A673 (cell line): ENCODE results near the gene TCEAL5. TPM values are rescaled to one million over a fixed set of nuclear protein-coding genes. Genes with fewer than 3 reads are reported as not detected.
"Not testable (repeated sequence)": the region's sequence is repeated elsewhere in the genome, so short reads cannot be mapped to it uniquely, and the experiment has no call there.

ENCODE experiments used
- BruUV-seq: library from RNA; stranded (reverse); fragments of 400-500 nt; replicated peaks from 2 replicates; lab custom pipeline; 2021; lab: Mats Ljungman, UMichigan
- CTCF ChIA-PET: fragments of 300-600 bp; sonication (Branson Sonifier 250); formaldehyde crosslinking; loops from one replicate; lab custom pipeline; 2022; ENCODE audit warnings: antibody characterized with exemption; lab: Charles Lee
- POLR2A ChIA-PET: fragments of 300-600 bp; sonication (Branson Sonifier 250); formaldehyde crosslinking; loops from one replicate; lab custom pipeline; 2022; ENCODE audit warnings: antibody characterized with exemption; ENCODE audit not compliant: low non-redundant PET; lab: Charles Lee
- DNase-seq: peaks from one replicate; pipeline ENCODE4 v3.0.0-alpha.2; 2015; ENCODE audit warnings: low spot score
- H3K27ac ChIP-seq: fragments of 200-600 bp; sonication (generic); 2 replicates; pipeline ENCODE4 v1.5.1; 2016; ENCODE audit warnings: mixed run types, low read depth, mild to moderate bottlenecking, mixed read lengths, antibody characterized with exemption, low read length; ENCODE audit not compliant: poor library complexity, severe bottlenecking
- H3K27me3 ChIP-seq: fragments of 200-600 bp; sonication (generic); replicated peaks from 2 replicates; pipeline ENCODE4 v1.6.1; 2017; ENCODE audit warnings: mixed run types, low read depth, mild to moderate bottlenecking, mixed read lengths, antibody characterized with exemption, low read length; ENCODE audit not compliant: insufficient read depth, poor library complexity
- H3K36me3 ChIP-seq: fragments of 200-600 bp; sonication (generic); 2 replicates; pipeline ENCODE4 v1.6.1; 2016; ENCODE audit warnings: mixed run types, mild to moderate bottlenecking, mixed read lengths, antibody characterized with exemption, low read length; ENCODE audit not compliant: insufficient read depth, poor library complexity, severe bottlenecking
- H3K4me1 ChIP-seq: fragments of 200-600 bp; sonication (generic); 2 replicates; pipeline ENCODE4 v1.6.1; 2017; ENCODE audit warnings: mixed run types, mild to moderate bottlenecking, mixed read lengths, antibody characterized with exemption, low read length; ENCODE audit not compliant: insufficient read depth, poor library complexity, severe bottlenecking
- H3K4me3 ChIP-seq: fragments of 200-600 bp; sonication (generic); 2 replicates; pipeline ENCODE4 v1.5.1; 2016; ENCODE audit warnings: low read depth, mixed run types, mild to moderate bottlenecking, mixed read lengths, low read length; ENCODE audit not compliant: poor library complexity, severe bottlenecking
- H3K9me3 ChIP-seq: fragments of 200-600 bp; sonication (generic); 2 replicates; pipeline ENCODE4 v1.6.1; 2016; ENCODE audit warnings: mixed run types, low read depth, mild to moderate bottlenecking, mixed read lengths, antibody characterized with exemption, low read length; ENCODE audit not compliant: poor library complexity, severe bottlenecking
- EZH2 ChIP-seq: fragments of 200-600 bp; sonication (generic); IDR thresholded peaks from 2 replicates; pipeline ENCODE4 v1.6.1; 2017; ENCODE audit warnings: borderline replicate concordance, low read depth, mild to moderate bottlenecking, mixed read lengths, antibody characterized with exemption, low read length; ENCODE audit not compliant: poor library complexity, severe bottlenecking
- intact Hi-C: fragments of 100-400 bp; cut with micrococcal nuclease; formaldehyde crosslinking; loops from one replicate; pipeline ENCODE4 v1.10.0; 2022; ENCODE audit not compliant: unreplicated experiment
- total RNA-seq: library from RNA; stranded (reverse); gene quantifications from 2 replicates; pipeline ENCODE4 v1.2.3, GENCODE V29; 2021
- TF ChIP-seq, protein P1 (sequence below): fragments of 300-800, 200-600 bp; sonication (generic); conservative IDR thresholded peaks from 2 replicates; pipeline ENCODE4 v1.5.1; 2017; ENCODE audit warnings: low read depth, mild to moderate bottlenecking, antibody characterized with exemption, low read length, moderate library complexity, mixed read lengths

TCEAL5 gene
- total RNA-seq, 1 experiment from 2014 or later = 0.58 TPM

- intact Hi-C loops = no loop called here
- H3K27ac ChIP-seq = peak overlapping the region; percentile 27
- BruUV-seq = no TSS peak
- peak overlapping the region; percentile 61 for H3K4me3 ChIP-seq
- ChIA-PET POLR2A (no interaction called here), CTCF (no interaction called here)
- no peak for TF ChIP-seq EZH2
- TF ChIP-seq, protein P1, sequence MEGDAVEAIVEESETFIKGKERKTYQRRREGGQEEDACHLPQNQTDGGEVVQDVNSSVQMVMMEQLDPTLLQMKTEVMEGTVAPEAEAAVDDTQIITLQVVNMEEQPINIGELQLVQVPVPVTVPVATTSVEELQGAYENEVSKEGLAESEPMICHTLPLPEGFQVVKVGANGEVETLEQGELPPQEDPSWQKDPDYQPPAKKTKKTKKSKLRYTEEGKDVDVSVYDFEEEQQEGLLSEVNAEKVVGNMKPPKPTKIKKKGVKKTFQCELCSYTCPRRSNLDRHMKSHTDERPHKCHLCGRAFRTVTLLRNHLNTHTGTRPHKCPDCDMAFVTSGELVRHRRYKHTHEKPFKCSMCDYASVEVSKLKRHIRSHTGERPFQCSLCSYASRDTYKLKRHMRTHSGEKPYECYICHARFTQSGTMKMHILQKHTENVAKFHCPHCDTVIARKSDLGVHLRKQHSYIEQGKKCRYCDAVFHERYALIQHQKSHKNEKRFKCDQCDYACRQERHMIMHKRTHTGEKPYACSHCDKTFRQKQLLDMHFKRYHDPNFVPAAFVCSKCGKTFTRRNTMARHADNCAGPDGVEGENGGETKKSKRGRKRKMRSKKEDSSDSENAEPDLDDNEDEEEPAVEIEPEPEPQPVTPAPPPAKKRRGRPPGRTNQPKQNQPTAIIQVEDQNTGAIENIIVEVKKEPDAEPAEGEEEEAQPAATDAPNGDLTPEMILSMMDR = no peak
- no peaks in the 10 kb centered on the region for H3K27me3 ChIP-seq
- H3K9me3 ChIP-seq = no peaks in the 10 kb centered on the region
- no peaks in the 10 kb centered on the region for H3K4me1 ChIP-seq
- H3K36me3 ChIP-seq = no peaks in the 10 kb centered on the region
- DNase-seq = no peak
Observed at GRCh38 chrX:103309860-103310554, 33.5 kb upstream of the TCEAL5 start.

DNA sequence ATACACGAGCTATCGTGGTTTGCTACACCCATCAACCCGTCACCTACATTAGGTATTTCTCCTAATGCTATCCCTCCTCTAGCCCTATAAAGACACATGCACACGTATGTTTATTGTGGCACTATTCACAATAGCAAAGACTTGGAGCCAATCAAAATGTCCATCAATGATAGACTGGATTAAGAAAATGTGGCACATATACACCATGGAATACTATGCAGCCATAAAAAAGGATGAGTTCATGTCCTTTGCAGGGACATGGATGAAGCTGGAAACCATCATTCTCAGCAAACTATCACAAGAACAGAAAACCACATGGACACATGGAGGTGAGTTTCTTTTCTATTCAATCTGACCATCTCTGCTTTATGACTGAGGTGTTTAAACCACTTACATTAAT is 29.1 kb upstream of the TCEAL5 start:
- H3K9me3 ChIP-seq, BruUV-seq, CTCF ChIA-PET, H3K4me1 ChIP-seq, H3K4me3 ChIP-seq, intact Hi-C loops, DNase-seq, H3K27me3 ChIP-seq, H3K27ac ChIP-seq, H3K36me3 ChIP-seq, POLR2A ChIA-PET: not testable (repeated sequence)

DNA sequence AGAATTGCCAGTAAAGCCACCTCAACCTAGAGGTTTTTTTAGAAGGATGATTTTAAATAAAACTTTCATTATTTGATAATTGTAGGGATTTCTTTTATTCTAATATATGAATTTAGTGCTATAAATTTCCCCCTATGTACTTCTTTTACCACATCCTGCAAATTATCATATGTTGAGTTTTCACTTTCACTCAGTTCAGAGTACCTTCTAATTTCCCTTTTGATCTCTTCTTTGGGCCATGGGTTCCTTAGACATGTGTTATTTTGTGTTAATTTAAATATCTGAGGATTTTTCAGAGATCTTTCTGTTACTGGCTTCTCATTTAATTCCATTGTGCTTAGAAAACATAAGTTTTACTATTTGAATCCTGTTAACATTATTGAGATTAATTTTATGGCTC is 28.2 kb upstream of the TCEAL5 start:
- Histone ChIP-seq H3K36me3 (no peaks in the 10 kb centered on the region), H3K9me3 (no peaks in the 10 kb centered on the region), H3K27ac (no peak overlapping the region), H3K27me3 (no peaks in the 10 kb centered on the region), H3K4me3 (no peak overlapping the region), H3K4me1 (no peaks in the 10 kb centered on the region)
- intact Hi-C loops = no loop called here
- no peak for TF ChIP-seq EZH2
- TF ChIP-seq, protein P1 = no peak
- CTCF ChIA-PET = no interaction called here
- DNase-seq = no peak
- BruUV-seq = no TSS peak
- POLR2A ChIA-PET = no interaction called here

DNA sequence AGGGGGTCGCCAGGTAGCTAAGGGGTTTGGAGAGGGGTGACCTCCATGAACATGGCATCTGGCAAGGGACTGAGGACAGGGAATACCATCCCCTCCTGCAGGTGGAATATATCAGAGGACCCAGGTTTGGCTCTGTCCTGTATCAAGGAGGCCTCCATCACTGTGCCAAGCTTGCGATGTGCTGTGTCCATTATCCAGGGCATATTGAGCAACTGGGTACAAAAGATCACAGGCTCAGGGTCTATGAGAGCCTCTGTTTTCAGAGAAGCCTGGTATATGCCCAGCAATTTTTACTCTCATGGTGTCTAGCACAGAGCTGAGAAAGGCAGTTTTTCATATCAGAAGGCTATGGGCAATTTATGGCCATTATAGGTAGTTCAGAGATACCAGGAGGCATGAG is 16.6 kb upstream of the TCEAL5 start:
- H3K9me3 ChIP-seq = no peaks in the 10 kb centered on the region
- H3K27ac ChIP-seq = no peak overlapping the region
- POLR2A ChIA-PET = no interaction called here
- no peaks in the 10 kb centered on the region for H3K4me1 ChIP-seq
- H3K4me3 ChIP-seq = no peak overlapping the region
- CTCF ChIA-PET = no interaction called here
- intact Hi-C loops = no loop called here
- DNase-seq = no peak
- no peaks in the 10 kb centered on the region for H3K36me3 ChIP-seq
- peaks cover 4% of the 10 kb centered on the region for H3K27me3 ChIP-seq
- BruUV-seq = no TSS peak
- TF ChIP-seq EZH2 = no peak
- TF ChIP-seq, protein P1 = no peak
